ENCODE measurements around the gene PCDHGA6. TPM values are rescaled to one million over a fixed set of nuclear protein-coding genes. Genes with fewer than 3 reads are reported as not detected.

Gene PCDHGA6
- total RNA-seq, 1 donor, result 4.7 TPM

- DNase-seq (ENCODE audit: low read depth), result no peak
- no peak for TF ChIP-seq CTCF (IDR thresholded peaks at IDR 0.05; ENCODE audit: insufficient read depth, low read depth, low read length)
- no peak overlapping the region for H3K4me3 ChIP-seq (ENCODE audit: low read depth, low read length)
Measured at GRCh38 chr5:141362719-141363118, 11.0 kb upstream of the PCDHGA6 start.

GRCh38 chr5:141363952-141364660, 9.6 kb upstream of the PCDHGA6 start, which contains the start of gene PCDHGA5:
PCDHGA5 (plus strand) TSS chr5:141364162; CDS start chr5:141364331, 169 bp downstream.
- no peak within 1 kb of the TSS for H3K4me3 ChIP-seq (ENCODE audit: low read depth, low read length)
- no peak for DNase-seq (ENCODE audit: low read depth)
- peak; percentile 2 for TF ChIP-seq CTCF (IDR thresholded peaks at IDR 0.05; ENCODE audit: insufficient read depth, low read depth, low read length)

GRCh38 chr5:141366016-141366896, 7.4 kb upstream of the PCDHGA6 start:
- no peak for DNase-seq (ENCODE audit: low read depth)
- no peak for TF ChIP-seq CTCF (IDR thresholded peaks at IDR 0.05; ENCODE audit: insufficient read depth, low read depth, low read length)
- no peak overlapping the region for H3K4me3 ChIP-seq (ENCODE audit: low read depth, low read length)

GRCh38 chr5:141369994-141370848, 3.5 kb upstream of the PCDHGA6 start, which contains the start of gene PCDHGB3:
PCDHGB3 (plus strand) TSS chr5:141370242; CDS start chr5:141370395, 153 bp downstream.
- TF ChIP-seq CTCF (IDR thresholded peaks at IDR 0.05; ENCODE audit: insufficient read depth, low read depth, low read length), result peak; percentile 50
- H3K4me3 ChIP-seq (ENCODE audit: low read depth, low read length), result peak within 1 kb of the TSS; percentile 31
- DNase-seq (ENCODE audit: low read depth), result peak; percentile 54

- H3K4me3 ChIP-seq (ENCODE audit: low read depth, low read length), result no peak overlapping the region
- no peak for DNase-seq (ENCODE audit: low read depth)
- TF ChIP-seq CTCF (IDR thresholded peaks at IDR 0.05; ENCODE audit: insufficient read depth, low read depth, low read length), result no peak
Measured at GRCh38 chr5:141371572-141372475, 1.9 kb upstream of the PCDHGA6 start.

Data from fibroblast of villous mesenchyme (primary cell).